ENCODE data around the gene MAP3K13. TPM values are rescaled to one million over a fixed set of nuclear protein-coding genes. Genes with fewer than 3 reads are reported as not detected.
A peak's percentile ranks its signal among the peaks of the same experiment; 100 is the strongest.

Gene MAP3K13
- total RNA-seq, 1 donor from 2014 or later = 14.5 TPM

GRCh38 chr3:185534511-185534910 is 171.6 kb downstream of the MAP3K13 start:
- Mint-ChIP-seq H3K27me3 (no peaks in the 10 kb centered on the region), H3K36me3 (ENCODE audit: low read depth) (peaks cover 3% of the 10 kb centered on the region)
- DNase-seq = no peak

DNA sequence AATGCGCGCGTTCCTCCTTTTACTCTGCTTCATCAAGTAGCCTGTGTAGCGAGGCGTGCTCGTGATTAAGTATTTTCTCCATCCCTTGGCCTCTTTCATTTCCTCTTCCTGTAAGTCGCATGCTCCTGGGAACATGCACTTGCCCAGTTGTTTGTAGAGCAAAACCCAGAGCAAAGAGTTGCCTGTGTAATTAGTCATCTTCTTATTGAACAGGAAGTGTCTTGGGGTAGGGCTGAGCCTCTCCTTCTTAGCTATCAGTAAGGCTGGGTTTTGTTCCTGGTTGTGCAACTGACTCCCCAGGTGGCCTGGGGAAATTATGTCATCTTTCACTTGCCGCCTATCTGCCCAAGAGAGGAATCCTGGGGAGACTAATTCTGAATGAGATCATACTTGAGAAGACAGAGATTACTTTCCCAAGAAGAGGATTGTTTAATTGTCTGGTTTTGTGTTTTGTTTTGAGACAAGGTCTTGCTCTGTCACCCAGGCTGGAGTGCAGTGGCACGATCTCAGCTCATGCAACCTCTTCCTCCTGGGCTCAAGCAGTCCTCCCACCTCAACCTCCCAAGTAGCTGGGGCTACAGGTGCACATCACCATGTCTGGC is 174.5 kb downstream of the MAP3K13 start:
- peak overlapping the region; percentile 57 for H3K4me3 Mint-ChIP-seq
- H3K27ac Mint-ChIP-seq = peak overlapping the region; percentile 91
- intact Hi-C loops (cut with micrococcal nuclease) = no loop called here
- H3K9me3 Mint-ChIP-seq = peaks cover 8% of the 10 kb centered on the region
- H3K36me3 Mint-ChIP-seq (ENCODE audit: low read depth) = peaks cover 3% of the 10 kb centered on the region
- H3K27me3 Mint-ChIP-seq = peaks cover under 1% of the 10 kb centered on the region
- H3K4me1 Mint-ChIP-seq = peaks cover 7% of the 10 kb centered on the region
- DNase-seq = peak; percentile 79

More at GRCh38 chr3:185534511-185534910, 171.6 kb downstream of the MAP3K13 start:
- Mint-ChIP-seq H3K9me3 (peaks cover 8% of the 10 kb centered on the region), H3K4me3 (no peak overlapping the region), H3K4me1 (peaks cover 7% of the 10 kb centered on the region), H3K27ac (no peak overlapping the region)
- intact Hi-C loops (cut with micrococcal nuclease) = no loop called here

Other genes with a start within 250 kb of the MAP3K13 start
- gene C3orf70, start 210.1 kb upstream of the MAP3K13 start, total RNA-seq = 0.02 and 0.05 TPM in 2 replicates
- gene EHHADH, start 109.1 kb upstream of the MAP3K13 start, total RNA-seq = 2.1 and 2.4 TPM in 2 replicates
- gene TMEM41A, start 135.9 kb downstream of the MAP3K13 start, total RNA-seq = 25.4 and 25.8 TPM in 2 replicates
- gene LIPH, start 189.5 kb downstream of the MAP3K13 start, total RNA-seq = not detected in 2 replicates
- gene SENP2, start 223.2 kb downstream of the MAP3K13 start, total RNA-seq = 37.8 and 41.9 TPM in 2 replicates